ELF-1 (cell line): Measurements from ENCODE around the gene CCNE1.
"Not testable (repeated sequence)": the region's sequence is repeated elsewhere in the genome, so short reads cannot be mapped to it uniquely, and the experiment has no call there.

Experiments used
- DNase-seq: peaks from one replicate; pipeline ENCODE4 v3.0.0-alpha.2; 2016; ENCODE audit warnings: low read depth, low spot score

Gene CCNE1

GRCh38 chr19:29787281-29787680 is 24.5 kb upstream of the CCNE1 start:
- DNase-seq = no peak

- no peak for DNase-seq
These were observed 22.8 kb upstream of the CCNE1 start for GRCh38 chr19:29789007-29789406.

DNA sequence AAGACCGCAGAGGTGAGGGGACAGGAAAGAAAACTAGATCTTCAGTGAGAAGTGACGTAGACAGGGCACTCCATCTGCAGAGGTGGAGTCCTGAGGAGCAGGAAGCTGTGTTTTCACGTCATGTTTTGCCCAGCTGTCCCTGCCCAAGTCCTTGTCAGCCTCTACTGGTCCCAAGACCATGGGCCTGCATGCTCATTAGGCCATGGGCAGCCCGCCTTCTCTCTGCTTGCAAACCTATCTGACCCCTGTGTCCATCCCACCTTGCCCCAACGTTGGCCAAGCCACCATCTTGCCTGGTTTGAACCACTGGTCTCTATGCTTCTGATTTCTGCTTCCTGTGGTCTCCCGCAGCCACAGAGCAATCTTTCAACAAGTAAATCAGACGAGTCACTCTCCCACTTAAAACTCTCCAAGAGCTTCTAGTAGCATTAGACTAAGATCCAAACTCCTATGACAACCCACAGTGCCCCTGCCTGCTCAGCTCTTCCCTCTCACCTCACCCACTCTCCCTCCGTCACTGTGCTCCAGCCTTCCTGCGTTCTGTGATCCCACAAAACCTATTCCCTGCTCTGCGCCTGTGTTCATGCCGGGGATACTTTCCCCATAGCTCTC is 18.6 kb upstream of the CCNE1 start:
- no peak for DNase-seq

DNA sequence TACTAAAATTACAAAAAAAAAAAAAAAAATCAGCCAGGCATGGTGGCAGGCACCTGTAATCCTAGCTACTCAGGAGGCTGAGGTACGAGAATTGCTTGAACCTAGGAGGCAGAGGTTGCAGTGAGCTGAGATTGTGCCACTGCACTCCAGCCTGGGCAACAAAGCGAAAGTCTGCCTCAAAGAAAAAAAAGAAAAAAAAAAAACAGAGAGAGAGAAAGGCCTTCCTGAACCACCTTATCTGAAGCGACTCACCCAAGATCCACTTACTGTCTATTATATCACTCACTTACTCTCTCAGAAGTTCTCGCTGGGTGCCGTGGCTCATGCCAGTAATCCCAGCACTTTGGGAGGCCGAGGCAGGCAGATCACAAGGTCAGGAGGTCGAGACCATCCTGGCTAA is 17.3 kb upstream of the CCNE1 start:
- DNase-seq = not testable (repeated sequence)

GRCh38 chr19:29795461-29796172 is 16.2 kb upstream of the CCNE1 start:
- DNase-seq = no peak

DNA sequence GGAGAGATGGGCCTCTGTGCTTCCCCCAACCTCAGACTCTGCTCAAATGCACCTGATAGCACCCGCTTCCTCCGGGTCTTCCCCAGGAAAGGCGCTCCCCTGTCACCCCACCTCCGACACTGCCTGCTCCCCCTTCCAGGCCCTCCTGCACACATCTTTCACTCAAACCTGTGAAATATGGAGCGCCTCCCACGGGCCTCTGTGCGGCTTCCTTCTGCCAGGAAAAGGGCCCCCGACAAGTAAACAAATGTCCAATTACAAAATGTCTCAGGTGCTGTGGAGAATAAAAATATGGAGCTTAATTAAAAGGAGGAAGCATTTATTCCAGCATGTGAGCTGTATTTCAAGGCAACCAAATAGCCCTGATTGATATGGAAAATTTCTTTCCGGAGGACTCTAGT is 15.6 kb upstream of the CCNE1 start:
- DNase-seq = no peak

DNA sequence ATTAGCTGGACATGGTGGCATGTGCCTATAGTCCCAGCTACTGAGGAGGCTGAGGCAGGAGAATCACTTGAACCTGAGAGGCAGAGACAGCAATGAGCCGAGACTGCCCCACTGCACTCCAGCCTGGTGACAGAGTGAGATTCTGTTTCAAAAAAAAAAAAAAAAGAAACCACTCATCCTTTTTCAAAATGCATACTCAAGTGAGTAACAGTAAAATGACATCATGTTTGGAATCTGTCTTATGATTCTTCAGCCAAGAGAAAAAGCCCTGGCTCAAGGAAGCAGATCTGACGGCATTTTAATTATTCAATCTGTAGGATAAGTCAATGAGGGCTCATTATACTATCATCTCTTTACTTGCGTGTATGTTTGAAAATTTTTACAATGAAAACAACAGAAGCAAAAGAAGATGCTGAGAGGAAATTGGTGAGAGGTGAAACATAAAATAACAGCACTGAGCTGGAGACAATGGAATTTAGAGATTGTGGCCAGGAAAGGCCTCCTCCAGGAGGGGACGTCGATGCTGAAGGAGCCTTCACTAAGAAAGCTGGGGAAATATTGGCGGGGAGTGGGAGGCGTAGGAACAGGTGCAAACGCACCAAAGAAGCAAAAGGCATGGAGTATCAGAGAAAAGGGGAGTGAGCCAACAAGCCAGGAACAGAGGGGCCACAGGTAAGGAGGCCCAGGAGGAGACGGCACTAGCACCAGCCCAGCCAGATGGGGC is 12.9 kb upstream of the CCNE1 start:
- no peak for DNase-seq

- DNase-seq = no peak
These were observed 11.5 kb upstream of the CCNE1 start for GRCh38 chr19:29800100-29800825.

GRCh38 chr19:29803951-29804350 is 7.8 kb upstream of the CCNE1 start:
- DNase-seq = not testable (repeated sequence)

DNA sequence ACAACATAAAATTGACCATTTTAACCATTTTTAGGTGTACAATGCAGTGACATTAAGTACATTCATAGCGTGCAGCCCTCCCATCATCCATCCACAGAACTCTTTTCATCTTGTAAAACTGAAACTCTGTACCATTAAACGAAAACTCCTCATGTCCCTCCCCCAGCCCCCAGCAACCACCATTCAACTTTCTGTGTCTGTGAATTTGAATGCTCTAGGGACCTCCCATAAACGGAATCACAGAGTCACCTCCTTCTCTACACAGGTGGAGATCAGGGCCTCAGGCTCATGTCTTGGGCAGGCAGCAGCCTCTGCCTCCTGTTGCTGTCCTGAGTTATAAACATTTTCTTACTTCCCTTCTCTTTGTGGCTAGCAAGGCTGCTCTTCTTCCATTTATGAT is 7.3 kb upstream of the CCNE1 start:
- DNase-seq = no peak

- no peak for DNase-seq
These were observed 6.5 kb upstream of the CCNE1 start for GRCh38 chr19:29805031-29805965.

DNA sequence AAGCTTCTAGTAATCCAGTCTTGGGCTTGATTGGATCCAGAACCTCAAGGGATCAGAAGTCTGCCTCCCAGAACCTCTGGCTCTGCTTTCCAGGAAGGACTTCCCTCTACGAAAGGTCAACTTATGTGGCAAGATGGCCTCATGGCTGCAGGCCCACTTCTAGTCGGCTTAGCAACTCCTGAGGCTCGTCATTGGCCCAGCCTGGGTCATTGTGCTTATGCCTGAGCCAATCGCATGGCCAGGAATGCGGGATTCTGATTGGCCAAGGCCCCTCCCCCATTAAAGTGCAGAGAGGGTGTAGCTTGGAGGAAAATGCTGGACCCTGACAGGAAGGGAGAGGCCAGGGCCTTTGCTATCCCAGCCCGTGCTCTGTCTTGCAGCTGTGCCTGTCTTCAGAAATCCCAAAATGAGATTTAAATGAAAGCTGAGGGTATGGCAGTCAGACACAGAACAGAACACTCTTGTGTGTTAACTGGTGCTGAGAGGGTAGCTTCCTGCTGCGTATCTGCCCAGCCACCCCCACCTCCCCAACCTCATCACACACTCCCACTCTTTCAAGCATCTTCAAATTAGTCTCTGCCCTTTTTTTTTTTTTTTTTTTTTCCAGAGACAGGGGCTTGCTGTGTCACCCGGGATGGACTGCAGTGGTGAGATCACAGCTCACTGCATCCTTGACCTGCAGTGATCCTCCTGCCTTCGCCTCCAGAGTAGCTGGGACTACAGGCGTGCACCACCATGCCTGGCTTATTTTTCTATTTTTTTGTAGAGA is 5.5 kb upstream of the CCNE1 start:
- DNase-seq = peak; percentile 67

DNA sequence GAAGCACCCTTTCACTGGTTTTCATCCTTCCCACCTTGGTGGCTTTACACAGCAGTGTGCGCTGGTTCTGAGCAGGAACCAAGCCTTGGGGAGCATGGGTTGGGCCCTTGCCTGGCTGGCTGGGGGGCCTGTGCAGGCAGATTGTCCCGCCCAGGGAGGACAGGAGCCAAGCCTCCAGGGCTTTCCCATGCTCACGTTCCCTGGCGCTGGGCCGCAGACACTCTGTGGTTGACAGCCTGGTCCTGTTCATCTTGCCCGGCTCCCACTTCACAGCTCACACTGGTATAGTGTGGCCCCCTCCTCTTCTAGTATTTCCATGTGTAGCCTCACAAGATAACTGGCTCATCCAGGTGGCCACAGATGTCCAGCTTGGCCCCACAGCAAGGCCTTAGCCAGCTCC is 4.6 kb upstream of the CCNE1 start:
- DNase-seq = no peak

DNA sequence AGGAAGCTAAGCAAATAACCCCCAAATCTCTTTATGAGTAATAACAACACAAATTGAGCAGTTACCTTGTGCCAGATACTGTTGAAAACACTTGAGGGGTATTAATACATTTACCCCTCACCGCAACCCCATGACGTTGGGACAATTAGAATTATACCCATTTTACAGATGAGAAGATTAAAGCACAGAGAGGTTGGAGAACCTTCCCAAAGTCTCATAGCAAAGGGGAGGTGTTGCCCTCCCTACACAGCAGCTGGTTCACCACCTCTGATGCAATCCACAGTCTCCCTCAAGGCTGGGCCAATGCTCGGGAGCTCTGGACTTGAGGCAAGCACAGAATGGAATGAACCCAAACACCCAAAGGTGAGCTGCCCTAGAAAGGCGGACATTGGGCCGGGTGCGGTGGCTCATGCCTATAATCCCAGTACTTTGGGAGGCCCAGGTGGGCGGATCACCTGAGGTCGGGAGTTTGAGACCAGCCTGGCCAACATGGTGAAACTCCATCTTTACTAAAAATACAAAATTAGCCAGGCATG is 3.9 kb upstream of the CCNE1 start:
- no peak for DNase-seq

DNA sequence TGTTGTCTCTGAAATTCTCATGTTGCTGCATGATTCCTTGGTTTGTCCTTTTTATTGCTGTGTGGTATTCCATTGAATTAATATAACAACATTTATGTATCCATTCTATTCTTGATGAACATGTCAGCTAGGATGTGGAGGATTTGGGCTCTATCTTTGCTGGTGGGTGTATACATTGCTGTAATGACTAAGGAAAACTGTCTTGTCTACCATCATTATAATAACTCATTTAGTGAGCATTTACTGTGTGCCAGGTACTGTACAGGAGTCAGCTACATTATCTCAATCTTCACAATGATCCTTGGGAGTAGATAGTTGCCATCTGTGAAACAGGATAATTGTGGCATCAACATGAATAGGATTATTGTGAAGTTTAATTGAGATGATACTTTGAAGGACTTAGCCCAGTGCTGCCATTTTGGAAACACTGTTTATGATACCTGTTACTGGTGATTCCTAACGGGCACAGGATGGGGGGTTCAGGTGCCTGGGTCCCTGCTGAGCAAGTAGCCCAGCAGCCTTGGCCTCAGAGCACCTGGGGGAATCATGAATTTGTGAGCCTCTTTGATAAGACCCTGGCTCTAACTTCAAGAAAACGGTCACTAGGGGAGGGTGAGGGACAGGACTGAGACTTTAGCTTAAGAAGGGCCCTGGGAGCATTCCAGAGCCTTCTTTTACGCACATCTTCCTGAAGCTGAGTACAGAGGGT is 1.8 kb upstream of the CCNE1 start:
- no peak for DNase-seq

DNA sequence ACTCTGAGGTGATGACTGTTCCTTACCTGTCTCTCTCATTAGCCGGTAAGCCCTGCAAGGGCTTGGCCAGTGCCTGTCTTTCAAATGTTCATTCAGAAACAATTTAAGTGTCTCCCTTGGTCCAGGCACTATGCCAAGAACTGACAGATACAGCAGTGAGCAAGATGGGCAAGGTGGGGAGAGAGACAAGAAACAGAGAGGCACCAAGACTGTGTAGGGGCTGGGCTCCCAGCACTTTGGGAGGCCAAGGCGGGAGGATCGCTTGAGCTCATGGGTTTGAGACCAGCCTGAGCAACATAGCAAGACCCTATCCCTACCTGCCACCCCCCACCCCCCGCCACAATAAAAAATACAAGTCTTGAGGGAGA is 1.3 kb upstream of the CCNE1 start:
- DNase-seq = no peak

- DNase-seq = no peak
These were observed 489 bp downstream of the CCNE1 start for GRCh38 chr19:29812080-29812880.

- no peak for DNase-seq
These were observed 1.1 kb downstream of the CCNE1 start for GRCh38 chr19:29812881-29813275.

DNA sequence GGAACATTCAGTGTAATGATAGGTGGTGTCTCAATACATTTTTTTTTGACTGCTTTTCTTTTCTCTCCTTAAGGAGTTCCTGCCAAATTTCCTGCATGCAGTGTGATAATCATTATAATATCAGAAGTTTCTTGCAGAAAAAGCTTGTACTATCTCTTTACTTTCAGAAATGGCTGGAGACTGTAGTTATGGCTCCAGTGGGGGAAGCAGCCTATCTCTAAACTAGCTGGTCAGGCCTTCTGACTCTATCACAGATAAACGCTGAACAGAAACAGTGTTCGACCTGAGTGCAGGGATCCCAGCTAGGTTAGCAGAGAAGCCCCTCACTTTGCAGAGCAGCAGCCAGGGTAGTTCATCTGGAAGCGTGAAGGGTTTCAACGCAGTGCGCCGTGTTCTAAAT is 1.9 kb downstream of the CCNE1 start:
- no peak for DNase-seq
